ENCODE results near the gene ZNF385B. TPM values are rescaled to one million over a fixed set of nuclear protein-coding genes. Genes with fewer than 3 reads are reported as not detected.
A peak's percentile ranks its signal among the peaks of the same experiment; 100 is the strongest.

The ZNF385B gene
- total RNA-seq, 1 experiment from 2014 or later, result 0.57 TPM

- Mint-ChIP-seq H3K9me3 (ENCODE audit: low read depth, unreplicated experiment) (no peaks in the 10 kb centered on the region), H3K36me3 (ENCODE audit: insufficient read depth, unreplicated experiment) (no peaks in the 10 kb centered on the region), H3K4me1 (ENCODE audit: low read depth, unreplicated experiment) (no peaks in the 10 kb centered on the region), H3K4me3 (ENCODE audit: low read depth, unreplicated experiment) (no peak overlapping the region), H3K27me3 (ENCODE audit: unreplicated experiment) (no peaks in the 10 kb centered on the region), H3K27ac (ENCODE audit: unreplicated experiment) (no peak overlapping the region)
- CTCF ChIA-PET, result no interaction called here
- no peak for DNase-seq
- intact Hi-C loops (cut with micrococcal nuclease; ENCODE audit: unreplicated experiment), result no loop called here
- no TSS peak for BruUV-seq (replicated peaks)
- no peak for TF ChIP-seq CTCF (IDR thresholded peaks at IDR 0.05; ENCODE audit: unreplicated experiment)
These were observed 120.1 kb downstream of the ZNF385B start for GRCh38 chr2:179741317-179741716.

- Mint-ChIP-seq H3K4me3 (ENCODE audit: low read depth, unreplicated experiment) (peak overlapping the region; percentile 0), H3K27me3 (ENCODE audit: unreplicated experiment) (no peaks in the 10 kb centered on the region), H3K4me1 (ENCODE audit: low read depth, unreplicated experiment) (peaks cover 17% of the 10 kb centered on the region), H3K27ac (ENCODE audit: unreplicated experiment) (peak overlapping the region; percentile 26), H3K9me3 (ENCODE audit: low read depth, unreplicated experiment) (no peaks in the 10 kb centered on the region), H3K36me3 (ENCODE audit: insufficient read depth, unreplicated experiment) (no peaks in the 10 kb centered on the region)
- CTCF ChIA-PET, result no interaction called here
- no peak for TF ChIP-seq CTCF (IDR thresholded peaks at IDR 0.05; ENCODE audit: unreplicated experiment)
- intact Hi-C loops (cut with micrococcal nuclease; ENCODE audit: unreplicated experiment), result no loop called here
- BruUV-seq (replicated peaks), result no TSS peak
- DNase-seq, result no peak
These were observed 131.4 kb downstream of the ZNF385B start for GRCh38 chr2:179729966-179730365.

DNA sequence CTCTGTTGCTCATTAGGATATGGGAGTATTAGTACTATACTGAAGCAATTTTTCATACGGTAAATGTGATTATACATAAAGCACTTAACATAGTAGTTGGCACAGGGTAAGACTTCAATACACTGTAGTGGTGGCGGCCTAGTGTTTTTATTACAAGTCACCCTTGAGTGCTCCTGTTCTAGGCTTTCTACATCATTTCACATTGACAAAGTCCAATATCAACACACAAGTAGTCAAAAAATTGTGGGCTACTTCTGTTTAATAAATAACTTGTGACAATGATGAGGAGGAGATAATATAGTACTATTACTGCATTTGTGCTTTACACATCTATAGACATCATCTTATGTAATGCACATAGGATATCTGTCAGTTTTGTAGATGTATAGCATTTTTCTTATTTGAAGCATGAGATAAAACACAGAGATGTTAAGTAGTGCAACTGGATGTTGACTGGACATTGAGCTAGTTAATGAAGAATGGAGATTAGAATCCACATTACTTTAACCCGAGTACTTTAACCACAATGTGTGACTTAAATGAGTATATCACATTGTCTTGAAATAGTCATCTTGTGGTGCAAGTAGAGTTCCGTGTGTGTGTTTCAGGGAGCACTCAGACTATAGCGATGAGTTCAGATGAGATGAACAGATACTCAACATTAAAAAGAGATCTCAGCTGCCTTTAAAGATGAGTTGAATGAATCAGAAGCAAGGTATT is 134.8 kb downstream of the ZNF385B start:
- Mint-ChIP-seq H3K4me3 (ENCODE audit: low read depth, unreplicated experiment) (no peak overlapping the region), H3K27ac (ENCODE audit: unreplicated experiment) (no peak overlapping the region), H3K9me3 (ENCODE audit: low read depth, unreplicated experiment) (no peaks in the 10 kb centered on the region), H3K4me1 (ENCODE audit: low read depth, unreplicated experiment) (peaks cover 17% of the 10 kb centered on the region), H3K27me3 (ENCODE audit: unreplicated experiment) (no peaks in the 10 kb centered on the region), H3K36me3 (ENCODE audit: insufficient read depth, unreplicated experiment) (no peaks in the 10 kb centered on the region)
- no peak for DNase-seq
- no TSS peak for BruUV-seq (replicated peaks)
- no peak for TF ChIP-seq CTCF (IDR thresholded peaks at IDR 0.05; ENCODE audit: unreplicated experiment)
- intact Hi-C loops (cut with micrococcal nuclease; ENCODE audit: unreplicated experiment), result no loop called here
- CTCF ChIA-PET, result interaction anchor here (1.0 kb wide), 1 partner anchor 18 kb away, joined by 3 read pairs; no protein-coding TSS in a partner anchor

DNA sequence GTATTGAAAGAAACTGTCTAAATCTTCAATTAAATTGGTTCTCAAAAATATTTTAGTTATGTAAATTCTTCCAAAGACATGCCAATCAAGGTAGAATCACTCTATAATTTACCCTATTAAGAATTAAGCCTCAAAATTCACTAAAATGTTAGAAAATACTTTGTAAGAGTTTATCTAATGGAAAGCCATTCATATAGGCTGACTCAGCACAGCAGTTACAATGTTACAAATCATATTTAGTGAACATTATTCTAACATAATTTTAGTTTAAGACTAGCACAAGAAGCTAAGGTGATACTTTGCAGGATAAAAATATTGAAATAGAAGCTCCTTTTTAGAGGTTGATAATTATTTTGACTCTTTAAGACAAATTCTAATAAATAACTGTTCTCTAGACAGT is 137.0 kb downstream of the ZNF385B start:
- DNase-seq, result no peak
- Mint-ChIP-seq H3K4me1 (ENCODE audit: low read depth, unreplicated experiment) (peaks cover 4% of the 10 kb centered on the region), H3K27me3 (ENCODE audit: unreplicated experiment) (no peaks in the 10 kb centered on the region), H3K36me3 (ENCODE audit: insufficient read depth, unreplicated experiment) (no peaks in the 10 kb centered on the region), H3K27ac (ENCODE audit: unreplicated experiment) (no peak overlapping the region), H3K4me3 (ENCODE audit: low read depth, unreplicated experiment) (no peak overlapping the region), H3K9me3 (ENCODE audit: low read depth, unreplicated experiment) (no peaks in the 10 kb centered on the region)
- CTCF ChIA-PET, result no interaction called here
- TF ChIP-seq CTCF (IDR thresholded peaks at IDR 0.05; ENCODE audit: unreplicated experiment), result no peak
- BruUV-seq (replicated peaks), result no TSS peak
- intact Hi-C loops (cut with micrococcal nuclease; ENCODE audit: unreplicated experiment), result no loop called here

Measured in Calu3 (cell line).